AG04449 (cell line): ENCODE results near the gene GATA5.

ENCODE experiments used
- CTCF ChIA-PET: fragments of 350-600 bp; formaldehyde crosslinking; extraction: SDS; loops from one replicate; lab custom pipeline; 2021; ENCODE audit warnings: antibody characterized with exemption; lab: Yijun Ruan, JAX
- POLR2A ChIA-PET: fragments of 400-600, 350-600 bp; formaldehyde crosslinking; extraction: SDS; loops from one replicate; lab custom pipeline; 2020; ENCODE audit warnings: antibody characterized with exemption, inconsistent platforms; lab: Yijun Ruan, JAX
- DNase-seq: peaks from one replicate; pipeline ENCODE4 v3.0.0-alpha.2; 2010; ENCODE audit warnings: low read depth, low spot score
- H3K4me3 ChIP-seq: 2 replicates; pipeline ENCODE4 v1.5.1; 2011; ENCODE audit warnings: low read depth, mild to moderate bottlenecking, control low read depth, low read length
- TF ChIP-seq, protein P1 (sequence below): IDR thresholded peaks from one replicate; pipeline ENCODE4 v1.5.1; 2011; ENCODE audit warnings: mild to moderate bottlenecking, moderate library complexity, low read length, control low read depth, inconsistent platforms; ENCODE audit not compliant: insufficient read depth; ENCODE audit errors: missing control alignments

Gene GATA5

DNA sequence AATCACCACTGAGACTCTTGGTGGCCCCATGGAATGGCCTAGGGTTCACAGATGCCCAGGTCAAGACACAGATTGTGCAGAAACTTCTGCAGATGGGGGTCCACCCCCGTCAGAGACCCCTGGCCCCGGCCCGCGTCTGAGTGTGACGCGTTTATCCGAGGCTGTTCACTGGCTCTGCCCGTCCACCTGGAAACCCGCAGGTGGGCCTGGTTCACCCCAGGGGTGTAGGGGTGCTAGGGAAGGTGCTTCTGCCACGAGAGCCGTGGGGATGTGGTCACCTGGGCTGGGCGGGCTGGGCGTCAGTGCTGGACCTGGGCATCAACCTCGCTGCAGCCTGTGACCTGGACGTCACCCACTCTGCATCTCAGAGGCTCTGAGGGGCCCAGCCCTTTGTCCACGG is 39.5 kb upstream of the GATA5 start:
- TF ChIP-seq, protein P1, sequence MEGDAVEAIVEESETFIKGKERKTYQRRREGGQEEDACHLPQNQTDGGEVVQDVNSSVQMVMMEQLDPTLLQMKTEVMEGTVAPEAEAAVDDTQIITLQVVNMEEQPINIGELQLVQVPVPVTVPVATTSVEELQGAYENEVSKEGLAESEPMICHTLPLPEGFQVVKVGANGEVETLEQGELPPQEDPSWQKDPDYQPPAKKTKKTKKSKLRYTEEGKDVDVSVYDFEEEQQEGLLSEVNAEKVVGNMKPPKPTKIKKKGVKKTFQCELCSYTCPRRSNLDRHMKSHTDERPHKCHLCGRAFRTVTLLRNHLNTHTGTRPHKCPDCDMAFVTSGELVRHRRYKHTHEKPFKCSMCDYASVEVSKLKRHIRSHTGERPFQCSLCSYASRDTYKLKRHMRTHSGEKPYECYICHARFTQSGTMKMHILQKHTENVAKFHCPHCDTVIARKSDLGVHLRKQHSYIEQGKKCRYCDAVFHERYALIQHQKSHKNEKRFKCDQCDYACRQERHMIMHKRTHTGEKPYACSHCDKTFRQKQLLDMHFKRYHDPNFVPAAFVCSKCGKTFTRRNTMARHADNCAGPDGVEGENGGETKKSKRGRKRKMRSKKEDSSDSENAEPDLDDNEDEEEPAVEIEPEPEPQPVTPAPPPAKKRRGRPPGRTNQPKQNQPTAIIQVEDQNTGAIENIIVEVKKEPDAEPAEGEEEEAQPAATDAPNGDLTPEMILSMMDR, result no peak
- ChIA-PET POLR2A (no interaction called here), CTCF (interaction anchor here (1.9 kb wide), 1 partner anchor 16 kb away, joined by 8 read pairs; no protein-coding TSS in a partner anchor)

DNA sequence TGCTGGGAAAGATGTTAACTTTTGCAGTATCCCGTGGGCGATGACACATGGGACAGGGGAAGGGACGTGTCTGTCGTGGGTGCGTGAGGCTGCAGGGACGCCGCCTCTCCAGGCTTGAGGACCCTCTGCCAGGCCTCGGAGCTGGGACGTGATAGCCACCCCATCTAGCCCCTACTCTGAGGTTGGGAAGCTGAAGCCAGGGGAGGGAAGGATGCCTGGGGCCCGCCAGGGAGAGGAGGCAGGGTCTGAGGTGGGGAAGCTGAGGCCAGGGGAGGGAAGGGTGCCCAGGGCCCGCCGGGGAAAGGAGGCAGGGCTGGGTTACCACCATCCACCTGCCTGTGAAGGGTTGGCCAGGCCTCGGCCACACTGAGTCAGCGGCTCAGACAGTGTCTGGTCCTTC is 38.2 kb upstream of the GATA5 start:
- ChIA-PET CTCF (interaction anchor here (1.8 kb wide), 1 partner anchor 18 kb away, joined by 5 read pairs; no protein-coding TSS in a partner anchor), POLR2A (no interaction called here)
- DNase-seq, result no peak
- no peak overlapping the region for H3K4me3 ChIP-seq
- TF ChIP-seq, protein P1, result no peak

More for the DNA sequence above, 39.5 kb upstream of the GATA5 start:
- no peak for DNase-seq
- H3K4me3 ChIP-seq, result no peak overlapping the region

DNA sequence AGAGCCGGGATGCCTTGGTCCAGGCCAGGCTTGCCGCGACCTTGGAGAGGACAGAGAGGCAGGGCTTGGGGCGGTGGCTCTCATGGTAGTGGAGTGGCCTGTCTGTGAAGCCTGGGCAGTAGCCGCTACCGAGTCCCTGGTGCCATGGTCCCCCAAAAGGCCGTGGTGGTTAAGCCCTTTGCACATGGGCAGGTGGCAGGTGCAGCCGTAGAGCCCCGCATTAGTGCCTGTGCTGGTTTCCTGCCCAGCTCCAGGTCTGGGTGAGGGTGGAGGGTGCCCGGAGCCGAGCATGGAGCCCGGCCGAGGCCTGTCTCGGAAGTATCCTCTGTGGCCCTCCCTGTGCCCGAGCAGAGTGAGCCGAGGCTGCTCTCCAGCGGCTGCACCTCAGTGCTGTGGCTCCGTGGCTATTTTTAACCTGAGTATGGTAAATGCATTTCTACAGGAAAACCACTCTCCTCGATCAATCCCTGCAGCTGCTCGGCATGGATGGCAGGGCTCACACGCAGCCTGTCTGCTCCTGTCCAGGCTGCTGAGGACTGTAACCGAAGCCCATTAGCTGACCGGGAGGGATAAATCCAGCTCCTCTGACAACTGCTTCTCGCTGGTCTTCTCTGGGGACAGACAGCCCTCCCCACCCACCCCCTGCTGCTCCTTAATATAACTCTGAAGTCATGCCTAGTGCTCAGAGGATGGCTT is 36.3 kb upstream of the GATA5 start:
- TF ChIP-seq, protein P1, result no peak
- POLR2A ChIA-PET, result no interaction called here
- CTCF ChIA-PET, result interaction anchor here (1.8 to 2.8 kb wide), 2 partner anchors 12 to 16 kb away, joined by 5 to 8 read pairs; no protein-coding TSS in a partner anchor
- DNase-seq, result no peak
- no peak overlapping the region for H3K4me3 ChIP-seq

DNA sequence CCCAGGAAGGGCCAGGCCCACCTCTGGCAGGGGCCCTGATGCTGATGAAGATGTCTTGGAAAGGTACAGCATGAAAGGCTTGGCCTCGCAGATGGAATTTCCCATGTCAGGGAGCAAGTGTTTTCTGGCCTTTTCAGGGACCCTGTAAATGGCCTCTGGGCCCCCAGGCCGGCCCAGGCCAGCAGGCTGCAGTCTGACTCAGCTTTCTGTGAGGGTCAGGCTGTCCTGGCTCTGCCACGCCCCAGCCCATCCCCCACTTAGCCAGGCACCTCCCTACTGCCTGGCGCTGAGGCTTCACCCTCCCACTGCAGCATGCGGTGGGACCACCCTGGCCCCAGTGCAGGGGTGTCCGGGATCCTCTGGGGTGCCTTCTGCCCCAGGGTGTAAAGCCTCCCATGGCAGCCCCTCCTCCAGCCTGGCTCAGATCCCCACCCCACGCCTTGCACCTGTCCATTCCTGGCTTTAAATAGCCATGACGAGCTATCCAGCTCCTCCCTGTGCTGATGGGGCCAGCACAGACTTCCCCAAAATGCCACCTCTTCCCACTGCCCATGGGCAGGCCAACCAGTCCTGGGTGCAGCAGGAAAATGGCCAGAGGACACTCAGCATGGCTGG is 35.6 kb upstream of the GATA5 start:
- H3K4me3 ChIP-seq, result no peak overlapping the region
- DNase-seq, result no peak
- ChIA-PET POLR2A (no interaction called here), CTCF (interaction anchor here (2.8 kb wide), 1 partner anchor 12 kb away, joined by 8 read pairs; no protein-coding TSS in a partner anchor)
- TF ChIP-seq, protein P1, result no peak

DNA sequence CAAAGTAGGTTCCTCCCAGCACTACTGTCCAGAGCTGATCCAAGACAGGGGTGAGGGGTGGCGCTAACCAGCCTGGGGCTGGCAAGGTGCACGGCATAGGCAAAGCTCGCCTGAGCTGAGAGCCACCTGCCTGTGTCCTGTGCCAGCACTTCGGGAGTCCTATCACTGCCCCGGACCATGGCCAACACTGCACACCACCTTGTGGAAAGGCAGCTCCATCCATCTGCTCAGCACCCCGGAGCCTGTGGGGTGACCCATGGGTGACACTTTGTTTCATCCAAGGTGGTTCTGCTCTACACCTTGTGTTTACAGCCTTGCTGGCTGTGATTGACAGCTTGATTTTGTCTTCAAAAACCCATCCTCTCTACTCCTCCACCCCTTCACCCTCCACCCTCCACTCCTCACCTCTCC is 32.9 kb upstream of the GATA5 start:
- no peak for DNase-seq
- POLR2A ChIA-PET, result no interaction called here

More for the DNA sequence above, 32.9 kb upstream of the GATA5 start:
- CTCF ChIA-PET, result interaction anchor here (0.6 to 2.0 kb wide), 3 partner anchors 9 to 45 kb away, joined by 3 to 13 read pairs (median 4); no protein-coding TSS in a partner anchor
- TF ChIP-seq, protein P1, result no peak
- H3K4me3 ChIP-seq, result no peak overlapping the region
